Gastrocnemius medialis (tissue), 4 donors: ENCODE results near the gene TSACC.
"Not testable (repeated sequence)": the region's sequence is repeated elsewhere in the genome, so short reads cannot be mapped to it uniquely, and the experiment has no call there.

ENCODE experiments used
- POLR2A ChIP-seq, 2 donors: fragments of 450-650 bp; IDR thresholded peaks; one replicate each; pipeline ENCODE4 v1.6.1; 2017; ENCODE audit warnings: antibody characterized with exemption in 2 of 2, mild to moderate bottlenecking in 2 of 2, moderate library complexity in 2 of 2
- TF ChIP-seq, protein P1 (sequence below), 5 experiments: fragments of 450-650 bp in 3 of 5; fragments of 200-600 bp in 2 of 5; sonication (generic) in 2 of 5; IDR thresholded peaks in 4 of 5; conservative IDR thresholded peaks in 1 of 5; 1 replicate in 4 of 5; 2 replicates in 1 of 5; pipeline ENCODE4 v1.5.1; 2016 to 2019; ENCODE audit warnings: antibody characterized with exemption in 5 of 5, mild to moderate bottlenecking in 3 of 5, moderate library complexity in 3 of 5

DNA sequence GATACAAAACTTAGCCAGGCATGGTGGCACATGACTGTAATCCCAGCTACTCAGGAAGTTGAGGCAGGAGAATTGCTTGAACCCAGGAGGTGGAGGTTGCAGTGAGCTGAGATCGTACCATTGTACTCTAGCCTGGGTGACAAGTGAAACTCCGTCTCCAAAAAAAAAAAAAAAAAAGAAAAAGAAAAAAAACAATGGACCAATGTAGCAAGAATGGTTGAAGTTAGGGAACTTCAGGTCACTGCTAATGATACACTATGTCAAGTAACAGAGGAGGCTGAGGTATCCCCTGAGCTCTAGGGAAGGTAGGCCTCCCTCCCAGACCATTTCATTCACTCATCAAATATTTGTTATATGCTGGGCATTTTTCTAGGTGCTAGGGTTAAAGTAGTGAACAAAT lies 7.7 kb downstream of the TSACC start:
- TF ChIP-seq, protein P1, sequence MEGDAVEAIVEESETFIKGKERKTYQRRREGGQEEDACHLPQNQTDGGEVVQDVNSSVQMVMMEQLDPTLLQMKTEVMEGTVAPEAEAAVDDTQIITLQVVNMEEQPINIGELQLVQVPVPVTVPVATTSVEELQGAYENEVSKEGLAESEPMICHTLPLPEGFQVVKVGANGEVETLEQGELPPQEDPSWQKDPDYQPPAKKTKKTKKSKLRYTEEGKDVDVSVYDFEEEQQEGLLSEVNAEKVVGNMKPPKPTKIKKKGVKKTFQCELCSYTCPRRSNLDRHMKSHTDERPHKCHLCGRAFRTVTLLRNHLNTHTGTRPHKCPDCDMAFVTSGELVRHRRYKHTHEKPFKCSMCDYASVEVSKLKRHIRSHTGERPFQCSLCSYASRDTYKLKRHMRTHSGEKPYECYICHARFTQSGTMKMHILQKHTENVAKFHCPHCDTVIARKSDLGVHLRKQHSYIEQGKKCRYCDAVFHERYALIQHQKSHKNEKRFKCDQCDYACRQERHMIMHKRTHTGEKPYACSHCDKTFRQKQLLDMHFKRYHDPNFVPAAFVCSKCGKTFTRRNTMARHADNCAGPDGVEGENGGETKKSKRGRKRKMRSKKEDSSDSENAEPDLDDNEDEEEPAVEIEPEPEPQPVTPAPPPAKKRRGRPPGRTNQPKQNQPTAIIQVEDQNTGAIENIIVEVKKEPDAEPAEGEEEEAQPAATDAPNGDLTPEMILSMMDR (IDR thresholded peaks at IDR 0.05 in 4 of 5, conservative IDR thresholded peaks at IDR 0.05 in 1 of 5): not testable (repeated sequence)
- TF ChIP-seq POLR2A (IDR thresholded peaks at IDR 0.05): not testable (repeated sequence)
